HL-60 (cell line): ENCODE data around the gene COL16A1.

Experiments used
- DNase-seq, 2 experiments: peaks; one replicate each; pipeline ENCODE4 v3.0.0-alpha.2; 2010 to 2020; ENCODE audit warnings: low read depth in 1 of 2, low spot score in 1 of 2
- H3K27ac ChIP-seq: fragments of 250-450 bp; sonication (Bioruptor Pico); replicated peaks from 2 replicates; pipeline ENCODE4 v1.5.1; 2020; ENCODE audit warnings: mild to moderate bottlenecking, moderate library complexity
- H3K27me3 ChIP-seq: fragments of 250-450 bp; sonication (Bioruptor Pico); 2 replicates; pipeline ENCODE4 v1.5.1; 2021; ENCODE audit warnings: mild to moderate bottlenecking, moderate library complexity; ENCODE audit not compliant: insufficient read depth, poor library complexity, severe bottlenecking
- H3K4me3 ChIP-seq: replicated peaks from 2 replicates; pipeline ENCODE4 v1.5.1; 2011; ENCODE audit warnings: mild to moderate bottlenecking, control low read depth, low read length; ENCODE audit not compliant: insufficient read depth
- GABPA ChIP-seq: IDR thresholded peaks from 2 replicates; pipeline ENCODE4 v1.6.1; 2012; ENCODE audit warnings: low read depth
- POLR2AphosphoS5 ChIP-seq: IDR thresholded peaks from 2 replicates; pipeline ENCODE4 v1.6.1; 2012; ENCODE audit warnings: low read depth
- SPI1 ChIP-seq: IDR thresholded peaks from 2 replicates; pipeline ENCODE4 v1.6.1; 2012; ENCODE audit warnings: low read depth, mild to moderate bottlenecking, borderline replicate concordance
- TF ChIP-seq, protein P1 (sequence below): IDR thresholded peaks from one replicate; pipeline ENCODE4 v1.5.1; 2011; ENCODE audit warnings: low read length, control low read depth, inconsistent platforms; ENCODE audit not compliant: insufficient read depth
- TF ChIP-seq, protein P2 (sequence below): IDR thresholded peaks from 2 replicates; pipeline ENCODE4 v1.6.1; 2012; ENCODE audit warnings: low read depth; ENCODE audit not compliant: insufficient replicate concordance

The COL16A1 gene

DNA sequence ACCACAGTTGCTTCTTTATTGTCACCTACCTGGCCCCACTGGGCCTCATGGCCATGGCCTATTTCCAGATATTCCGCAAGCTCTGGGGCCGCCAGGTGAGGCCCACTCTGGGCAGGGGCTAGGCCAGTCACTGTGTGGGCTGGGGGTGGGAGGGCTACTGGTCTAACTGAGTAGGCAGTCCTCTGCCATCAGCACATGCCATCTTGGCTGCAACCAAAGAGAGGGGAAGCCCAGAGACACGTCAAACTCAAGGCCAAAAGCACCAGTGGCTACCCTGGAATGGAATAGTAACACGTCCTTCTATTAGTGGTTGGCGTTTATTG, 82.4 kb downstream of the COL16A1 start:
- DNase-seq = no peak
- Histone ChIP-seq H3K4me3 (no peak overlapping the region), H3K27ac (no peak overlapping the region), H3K27me3 (peaks cover 15% of the 10 kb centered on the region)
- TF ChIP-seq, protein P1, sequence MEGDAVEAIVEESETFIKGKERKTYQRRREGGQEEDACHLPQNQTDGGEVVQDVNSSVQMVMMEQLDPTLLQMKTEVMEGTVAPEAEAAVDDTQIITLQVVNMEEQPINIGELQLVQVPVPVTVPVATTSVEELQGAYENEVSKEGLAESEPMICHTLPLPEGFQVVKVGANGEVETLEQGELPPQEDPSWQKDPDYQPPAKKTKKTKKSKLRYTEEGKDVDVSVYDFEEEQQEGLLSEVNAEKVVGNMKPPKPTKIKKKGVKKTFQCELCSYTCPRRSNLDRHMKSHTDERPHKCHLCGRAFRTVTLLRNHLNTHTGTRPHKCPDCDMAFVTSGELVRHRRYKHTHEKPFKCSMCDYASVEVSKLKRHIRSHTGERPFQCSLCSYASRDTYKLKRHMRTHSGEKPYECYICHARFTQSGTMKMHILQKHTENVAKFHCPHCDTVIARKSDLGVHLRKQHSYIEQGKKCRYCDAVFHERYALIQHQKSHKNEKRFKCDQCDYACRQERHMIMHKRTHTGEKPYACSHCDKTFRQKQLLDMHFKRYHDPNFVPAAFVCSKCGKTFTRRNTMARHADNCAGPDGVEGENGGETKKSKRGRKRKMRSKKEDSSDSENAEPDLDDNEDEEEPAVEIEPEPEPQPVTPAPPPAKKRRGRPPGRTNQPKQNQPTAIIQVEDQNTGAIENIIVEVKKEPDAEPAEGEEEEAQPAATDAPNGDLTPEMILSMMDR = no peak
- TF ChIP-seq POLR2AphosphoS5 (no peak), SPI1 (no peak), GABPA (no peak)
- TF ChIP-seq, protein P2, sequence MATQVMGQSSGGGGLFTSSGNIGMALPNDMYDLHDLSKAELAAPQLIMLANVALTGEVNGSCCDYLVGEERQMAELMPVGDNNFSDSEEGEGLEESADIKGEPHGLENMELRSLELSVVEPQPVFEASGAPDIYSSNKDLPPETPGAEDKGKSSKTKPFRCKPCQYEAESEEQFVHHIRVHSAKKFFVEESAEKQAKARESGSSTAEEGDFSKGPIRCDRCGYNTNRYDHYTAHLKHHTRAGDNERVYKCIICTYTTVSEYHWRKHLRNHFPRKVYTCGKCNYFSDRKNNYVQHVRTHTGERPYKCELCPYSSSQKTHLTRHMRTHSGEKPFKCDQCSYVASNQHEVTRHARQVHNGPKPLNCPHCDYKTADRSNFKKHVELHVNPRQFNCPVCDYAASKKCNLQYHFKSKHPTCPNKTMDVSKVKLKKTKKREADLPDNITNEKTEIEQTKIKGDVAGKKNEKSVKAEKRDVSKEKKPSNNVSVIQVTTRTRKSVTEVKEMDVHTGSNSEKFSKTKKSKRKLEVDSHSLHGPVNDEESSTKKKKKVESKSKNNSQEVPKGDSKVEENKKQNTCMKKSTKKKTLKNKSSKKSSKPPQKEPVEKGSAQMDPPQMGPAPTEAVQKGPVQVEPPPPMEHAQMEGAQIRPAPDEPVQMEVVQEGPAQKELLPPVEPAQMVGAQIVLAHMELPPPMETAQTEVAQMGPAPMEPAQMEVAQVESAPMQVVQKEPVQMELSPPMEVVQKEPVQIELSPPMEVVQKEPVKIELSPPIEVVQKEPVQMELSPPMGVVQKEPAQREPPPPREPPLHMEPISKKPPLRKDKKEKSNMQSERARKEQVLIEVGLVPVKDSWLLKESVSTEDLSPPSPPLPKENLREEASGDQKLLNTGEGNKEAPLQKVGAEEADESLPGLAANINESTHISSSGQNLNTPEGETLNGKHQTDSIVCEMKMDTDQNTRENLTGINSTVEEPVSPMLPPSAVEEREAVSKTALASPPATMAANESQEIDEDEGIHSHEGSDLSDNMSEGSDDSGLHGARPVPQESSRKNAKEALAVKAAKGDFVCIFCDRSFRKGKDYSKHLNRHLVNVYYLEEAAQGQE = no peak

DNA sequence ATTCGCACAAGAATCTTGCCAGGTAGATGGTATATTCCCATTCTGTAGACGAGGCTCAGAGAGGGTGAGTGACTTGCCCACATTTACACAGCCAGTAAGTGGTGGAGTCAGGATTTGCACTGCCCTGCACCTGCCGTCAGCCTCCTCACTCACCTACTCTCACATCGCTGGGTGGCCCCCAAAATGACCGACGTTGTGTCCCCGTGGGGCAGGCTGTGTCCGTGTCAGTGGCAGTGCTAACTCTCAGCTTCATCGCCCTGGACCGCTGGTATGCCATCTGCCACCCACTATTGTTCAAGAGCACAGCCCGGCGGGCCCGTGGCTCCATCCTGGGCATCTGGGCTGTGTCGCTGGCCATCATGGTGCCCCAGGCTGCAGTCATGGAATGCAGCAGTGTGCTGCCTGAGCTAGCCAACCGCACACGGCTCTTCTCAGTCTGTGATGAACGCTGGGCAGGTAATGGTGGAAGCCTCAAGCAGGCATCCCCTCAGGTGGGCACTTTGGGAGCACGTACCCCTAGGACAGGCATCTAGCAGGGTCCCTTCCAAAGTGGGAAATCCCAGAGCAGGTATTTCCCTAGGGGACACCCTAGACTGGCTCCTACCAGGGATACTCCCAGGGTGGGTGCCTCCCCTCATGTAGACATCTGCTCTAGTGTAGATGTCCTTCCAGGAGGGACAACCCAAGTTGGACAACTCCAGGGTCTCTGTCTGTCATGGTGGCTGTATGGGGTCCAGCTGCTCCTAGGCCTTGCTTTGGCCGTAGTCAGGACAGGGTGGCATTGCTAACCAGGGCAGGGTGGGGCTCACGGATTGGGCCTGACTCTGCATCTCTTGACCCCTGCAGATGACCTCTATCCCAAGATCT, 83.0 kb downstream of the COL16A1 start:
- TF ChIP-seq GABPA (no peak), SPI1 (no peak), POLR2AphosphoS5 (no peak)
- TF ChIP-seq, protein P1 = no peak

DNA sequence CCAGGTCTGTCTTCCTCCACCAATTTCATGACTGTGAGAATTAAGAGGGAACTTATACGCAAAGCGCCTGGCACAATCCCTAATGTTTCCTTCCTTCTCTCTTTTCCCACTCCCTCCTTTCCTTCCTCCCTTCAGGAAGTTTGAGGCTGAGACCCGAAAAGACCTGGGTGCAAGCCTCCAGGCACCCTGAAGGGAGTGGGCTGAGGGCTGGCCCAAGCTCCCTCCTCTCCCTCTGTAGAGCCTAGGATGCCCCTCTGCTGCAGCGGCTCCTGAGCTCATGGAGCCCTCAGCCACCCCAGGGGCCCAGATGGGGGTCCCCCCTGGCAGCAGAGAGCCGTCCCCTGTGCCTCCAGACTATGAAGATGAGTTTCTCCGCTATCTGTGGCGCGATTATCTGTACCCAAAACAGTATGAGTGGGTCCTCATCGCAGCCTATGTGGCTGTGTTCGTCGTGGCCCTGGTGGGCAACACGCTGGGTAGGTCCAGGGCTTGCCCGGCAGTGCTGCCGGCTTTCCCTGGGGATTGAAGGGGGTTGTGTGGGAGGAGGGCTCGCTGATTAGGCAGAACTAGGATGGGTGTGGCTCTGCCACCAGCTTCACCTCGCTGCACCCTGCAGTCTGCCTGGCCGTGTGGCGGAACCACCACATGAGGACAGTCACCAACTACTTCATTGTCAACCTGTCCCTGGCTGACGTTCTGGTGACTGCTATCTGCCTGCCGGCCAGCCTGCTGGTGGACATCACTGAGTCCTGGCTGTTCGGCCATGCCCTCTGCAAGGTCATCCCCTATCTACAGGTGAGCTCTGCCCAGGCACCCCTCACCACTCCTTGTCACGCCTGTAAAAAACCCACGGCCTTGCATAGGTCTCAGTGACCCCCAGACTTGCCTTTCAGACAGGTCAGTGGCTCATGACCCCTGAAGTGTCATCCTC, 84.6 kb downstream of the COL16A1 start:
- H3K27ac ChIP-seq = no peak overlapping the region
- TF ChIP-seq GABPA = no peak
- TF ChIP-seq, protein P2 = no peak
- H3K4me3 ChIP-seq = no peak overlapping the region
- DNase-seq = no peak
- peaks cover 19% of the 10 kb centered on the region for H3K27me3 ChIP-seq

More for the DNA sequence above, 83.0 kb downstream of the COL16A1 start:
- Histone ChIP-seq H3K4me3 (no peak overlapping the region), H3K27ac (no peak overlapping the region), H3K27me3 (peaks cover 19% of the 10 kb centered on the region)
- no peak for DNase-seq
